ENCODE measurements around the gene ZBTB17. TPM values are rescaled to one million over a fixed set of nuclear protein-coding genes. Genes with fewer than 3 reads are reported as not detected.
"Not testable (repeated sequence)": the region's sequence is repeated elsewhere in the genome, so short reads cannot be mapped to it uniquely, and the experiment has no call there.

Gene ZBTB17
- total RNA-seq, 1 experiment from 2014 or later = 32.0 TPM

DNA sequence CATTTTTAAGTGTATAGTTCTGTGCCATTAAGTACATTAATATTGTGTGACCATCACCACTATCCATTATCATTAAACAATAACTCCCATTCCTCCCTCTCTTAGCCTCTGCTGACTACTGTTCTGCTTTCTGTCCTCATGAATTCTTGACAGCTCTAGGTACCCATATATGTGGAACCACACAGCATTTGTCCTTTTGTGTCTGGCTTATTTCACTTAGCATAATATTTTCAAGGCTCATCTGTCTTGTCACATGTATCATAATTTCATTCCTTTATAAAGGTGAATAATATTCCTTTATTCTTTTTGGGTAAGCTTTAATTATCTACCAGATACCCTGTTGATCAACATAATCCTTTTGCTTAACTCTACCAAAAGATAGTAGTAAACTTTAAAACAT is 80.7 kb downstream of the ZBTB17 start:
- Mint-ChIP-seq H3K27me3 (ENCODE audit: low read depth) (no peaks in the 10 kb centered on the region), H3K27ac (peak overlapping the region; percentile 69; the same call in 1 of the 2 replicates), H3K4me3 (no peak overlapping the region), H3K4me1 (peaks cover 16% of the 10 kb centered on the region), H3K36me3 (peaks cover 2% of the 10 kb centered on the region), H3K9me3 (no peaks in the 10 kb centered on the region)
- TF ChIP-seq CTCF (IDR thresholded peaks at IDR 0.05) (no peak), NR3C1 (CRISPR knock-in tag; conservative IDR thresholded peaks at IDR 0.05; ENCODE audit: low read depth) (no peak), E2F1 (CRISPR knock-in tag; IDR thresholded peaks at IDR 0.05) (no peak), ARID4B (CRISPR knock-in tag; IDR thresholded peaks at IDR 0.05; ENCODE audit: borderline replicate concordance) (no peak), CBFB (CRISPR knock-in tag; IDR thresholded peaks at IDR 0.05; ENCODE audit: low read depth) (no peak), ZNF263 (CRISPR knock-in tag; IDR thresholded peaks at IDR 0.05; ENCODE audit: low read depth) (no peak), RELA (CRISPR knock-in tag; IDR thresholded peaks at IDR 0.05; ENCODE audit: borderline replicate concordance) (no peak), NFE2L1 (CRISPR knock-in tag; IDR thresholded peaks at IDR 0.05) (no peak), ERG (CRISPR knock-in tag; IDR thresholded peaks at IDR 0.05) (no peak), FOXP1 (CRISPR knock-in tag; IDR thresholded peaks at IDR 0.05; ENCODE audit: borderline replicate concordance) (no peak), ZNF317 (CRISPR knock-in tag; IDR thresholded peaks at IDR 0.05; ENCODE audit: borderline replicate concordance, low read depth) (no peak), ZNF416 (CRISPR knock-in tag; IDR thresholded peaks at IDR 0.05) (no peak), ZNF232 (CRISPR knock-in tag; IDR thresholded peaks at IDR 0.05) (no peak), ZMAT4 (CRISPR knock-in tag; IDR thresholded peaks at IDR 0.05) (no peak)
- TF ChIP-seq, protein P1, sequence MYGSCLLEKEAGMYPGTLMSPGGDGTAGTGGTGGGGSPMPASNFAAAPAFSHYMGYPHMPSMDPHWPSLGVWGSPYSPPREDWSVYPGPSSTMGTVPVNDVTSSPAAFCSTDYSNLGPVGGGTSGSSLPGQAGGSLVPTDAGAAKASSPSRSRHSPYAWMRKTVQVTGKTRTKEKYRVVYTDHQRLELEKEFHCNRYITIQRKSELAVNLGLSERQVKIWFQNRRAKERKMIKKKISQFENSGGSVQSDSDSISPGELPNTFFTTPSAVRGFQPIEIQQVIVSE (CRISPR knock-in tag; IDR thresholded peaks at IDR 0.05; ENCODE audit: borderline replicate concordance) = no peak
- TF ChIP-seq, protein P2, sequence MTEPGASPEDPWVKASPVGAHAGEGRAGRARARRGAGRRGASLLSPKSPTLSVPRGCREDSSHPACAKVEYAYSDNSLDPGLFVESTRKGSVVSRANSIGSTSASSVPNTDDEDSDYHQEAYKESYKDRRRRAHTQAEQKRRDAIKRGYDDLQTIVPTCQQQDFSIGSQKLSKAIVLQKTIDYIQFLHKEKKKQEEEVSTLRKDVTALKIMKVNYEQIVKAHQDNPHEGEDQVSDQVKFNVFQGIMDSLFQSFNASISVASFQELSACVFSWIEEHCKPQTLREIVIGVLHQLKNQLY (CRISPR knock-in tag; IDR thresholded peaks at IDR 0.05) = no peak
- DNase-seq (ENCODE audit: low spot score) (no peak), ATAC-seq (no peak)
- POLR2A ChIA-PET = interaction anchor here (0.6 kb wide), 1 partner anchor 10 kb away, joined by 3 read pairs; no protein-coding TSS in a partner anchor
- CTCF ChIA-PET = no interaction called here

- POLR2A ChIA-PET; DNase-seq (ENCODE audit: low spot score); H3K4me1 Mint-ChIP-seq; H3K4me3 Mint-ChIP-seq; ATAC-seq; H3K36me3 Mint-ChIP-seq; H3K9me3 Mint-ChIP-seq; H3K27me3 Mint-ChIP-seq (ENCODE audit: low read depth): not testable (repeated sequence)
- H3K27ac Mint-ChIP-seq = peak overlapping the region; percentile 35
- CTCF ChIA-PET = interaction anchor here (1.2 kb wide), 1 partner anchor 78 kb away, joined by 4 read pairs; no protein-coding TSS in a partner anchor
These were observed 82.9 kb downstream of the ZBTB17 start for GRCh38 chr1:15892857-15893599.

Data from WTC11 (cell line).